ENCODE results near the gene NLGN4X.

DNA sequence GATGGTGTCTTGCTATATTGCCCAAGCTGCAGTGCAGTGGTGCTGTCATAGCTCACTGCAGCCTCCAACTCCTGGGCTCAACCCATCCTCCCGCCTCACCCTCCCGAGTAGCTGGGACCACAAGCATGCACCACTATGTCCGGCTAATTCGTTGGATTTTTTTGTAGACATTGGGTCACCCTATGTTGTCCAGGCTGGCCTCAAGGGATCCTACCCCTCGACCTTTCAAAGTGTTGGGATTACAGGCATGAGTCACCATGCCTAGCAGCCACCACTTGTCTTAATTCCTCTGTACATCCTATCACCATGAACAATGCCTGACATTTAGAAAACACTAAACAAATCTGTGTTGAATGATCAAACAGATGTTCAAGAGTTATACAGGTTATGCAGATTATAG lies 76.7 kb downstream of the NLGN4X start:
- TF ChIP-seq CTCF (IDR thresholded peaks at IDR 0.05): no peak
- TF ChIP-seq POLR2A (IDR thresholded peaks at IDR 0.05): no peak

Measured in body of pancreas (tissue), 4 donors.